ENCODE data around the gene SEMA5A. TPM values are rescaled to one million over a fixed set of nuclear protein-coding genes. Genes with fewer than 3 reads are reported as not detected.

SEMA5A gene
- polyA plus RNA-seq, 3 donors: not detected

DNA sequence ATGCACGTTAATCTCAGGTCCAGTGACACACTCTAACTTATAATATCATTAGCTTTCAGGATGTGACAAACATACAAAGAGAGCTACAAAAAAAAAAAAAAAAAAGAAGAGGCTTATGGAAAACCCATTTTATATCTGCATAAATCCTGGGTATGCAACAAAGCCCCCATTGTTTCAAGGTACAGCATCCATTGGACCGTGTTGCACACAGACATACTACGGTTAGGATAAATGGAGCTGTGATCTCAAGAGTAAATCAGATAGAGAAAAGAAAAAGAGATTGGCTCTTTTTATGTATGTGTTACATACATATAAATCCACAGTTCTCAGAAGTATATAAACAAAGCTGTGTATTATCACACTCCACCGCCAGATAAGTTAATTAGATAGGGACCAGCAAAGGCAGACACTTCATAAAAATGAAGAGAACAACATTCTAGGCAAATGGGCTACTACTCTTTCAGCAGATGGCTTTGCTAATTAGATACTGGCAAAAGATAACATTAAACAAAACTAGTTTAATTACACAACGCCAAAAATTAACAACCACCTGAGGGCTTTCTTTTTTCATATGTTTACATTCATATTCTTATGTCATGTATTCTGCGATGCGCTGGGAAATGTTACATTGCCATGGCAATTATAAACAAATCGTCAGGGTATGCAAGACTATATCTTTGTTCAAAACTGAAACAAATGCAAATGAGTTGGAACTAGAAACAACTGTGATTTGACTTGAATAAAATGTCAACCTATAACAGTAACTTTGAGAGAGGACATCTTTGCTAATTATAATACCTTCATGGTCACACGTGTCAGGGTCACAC is 304.2 kb downstream of the SEMA5A start:
- no peak overlapping the region for H2AFZ ChIP-seq (ENCODE audit: insufficient read depth, low read depth, low read length, poor library complexity, severe bottlenecking)
- no peaks in the 10 kb centered on the region for H3K27me3 ChIP-seq (ENCODE audit: control insufficient read depth in 2 of 2, insufficient read depth in 2 of 2, low read length in 2 of 2)
- no peak overlapping the region for H3K27ac Mint-ChIP-seq
- intact Hi-C loops (cut with micrococcal nuclease): no loop called here
- no peak overlapping the region for H3K4me3 ChIP-seq (replicated peaks in 1 of 3; ENCODE audit: low read depth in 2 of 3, low read length in 3 of 3)
- H3K4me2 ChIP-seq (replicated peaks; ENCODE audit: extremely low read depth, low read length, poor library complexity, severe bottlenecking): no peak overlapping the region
- no peaks in the 10 kb centered on the region for H3K36me3 Mint-ChIP-seq
- H3K4me1 Mint-ChIP-seq: no peaks in the 10 kb centered on the region
- no peaks in the 10 kb centered on the region for H3K4me1 ChIP-seq (ENCODE audit: control insufficient read depth in 1 of 2, insufficient read depth in 2 of 2, low read length in 2 of 2)
- no peak for DNase-seq
- TF ChIP-seq, protein P1, sequence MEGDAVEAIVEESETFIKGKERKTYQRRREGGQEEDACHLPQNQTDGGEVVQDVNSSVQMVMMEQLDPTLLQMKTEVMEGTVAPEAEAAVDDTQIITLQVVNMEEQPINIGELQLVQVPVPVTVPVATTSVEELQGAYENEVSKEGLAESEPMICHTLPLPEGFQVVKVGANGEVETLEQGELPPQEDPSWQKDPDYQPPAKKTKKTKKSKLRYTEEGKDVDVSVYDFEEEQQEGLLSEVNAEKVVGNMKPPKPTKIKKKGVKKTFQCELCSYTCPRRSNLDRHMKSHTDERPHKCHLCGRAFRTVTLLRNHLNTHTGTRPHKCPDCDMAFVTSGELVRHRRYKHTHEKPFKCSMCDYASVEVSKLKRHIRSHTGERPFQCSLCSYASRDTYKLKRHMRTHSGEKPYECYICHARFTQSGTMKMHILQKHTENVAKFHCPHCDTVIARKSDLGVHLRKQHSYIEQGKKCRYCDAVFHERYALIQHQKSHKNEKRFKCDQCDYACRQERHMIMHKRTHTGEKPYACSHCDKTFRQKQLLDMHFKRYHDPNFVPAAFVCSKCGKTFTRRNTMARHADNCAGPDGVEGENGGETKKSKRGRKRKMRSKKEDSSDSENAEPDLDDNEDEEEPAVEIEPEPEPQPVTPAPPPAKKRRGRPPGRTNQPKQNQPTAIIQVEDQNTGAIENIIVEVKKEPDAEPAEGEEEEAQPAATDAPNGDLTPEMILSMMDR (IDR thresholded peaks at IDR 0.05): no peak
- H3K27ac ChIP-seq (ENCODE audit: low read depth in 1 of 2, low read length in 2 of 2): no peak overlapping the region
- H3K79me2 ChIP-seq (ENCODE audit: insufficient read depth, low read length): no peaks in the 10 kb centered on the region
- no peaks in the 10 kb centered on the region for H3K9me3 ChIP-seq (replicated peaks in 1 of 2; ENCODE audit: control insufficient read depth in 1 of 2, insufficient read depth in 1 of 2, low read length in 2 of 2)
- H3K9me3 Mint-ChIP-seq: peaks cover 0 to 2% (median 0%) of the 10 kb centered on the region in 7 donors
- WGBS (ENCODE audit: insufficient coverage): 100% methylated on average over 1 of the region's 9 CpGs
- H3K27me3 Mint-ChIP-seq (ENCODE audit: low read depth in 3 of 3): peaks cover 0 to 4% (median 0%) of the 10 kb centered on the region in 3 donors
- no peak overlapping the region for H3K9ac ChIP-seq (ENCODE audit: insufficient read depth, low read length, poor library complexity, severe bottlenecking)
- H4K20me1 ChIP-seq (ENCODE audit: insufficient read depth, low read length): no peaks in the 10 kb centered on the region
- no peak overlapping the region for H3K4me3 Mint-ChIP-seq
- no peaks in the 10 kb centered on the region for H3K36me3 ChIP-seq (replicated peaks in 1 of 2; ENCODE audit: control insufficient read depth in 1 of 2, insufficient read depth in 2 of 2, low read length in 2 of 2)

DNA sequence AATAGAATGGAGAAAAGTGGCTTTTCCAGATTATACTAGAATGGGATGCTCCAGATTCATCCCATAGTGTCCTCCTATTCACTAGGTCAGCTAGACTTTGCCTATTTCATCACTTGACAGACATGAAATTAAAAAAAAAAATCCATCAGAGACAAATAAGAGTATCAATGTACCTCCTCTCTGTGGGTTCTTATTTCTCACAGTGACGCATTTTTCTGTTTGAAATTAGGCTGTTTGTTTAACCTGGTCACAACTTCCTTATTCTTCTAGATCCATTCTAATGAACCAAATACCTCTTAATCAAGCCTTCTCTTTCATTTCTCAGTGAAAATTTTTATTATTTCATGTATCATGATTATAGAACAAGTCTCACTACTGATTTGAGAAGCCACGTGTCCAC is 305.4 kb downstream of the SEMA5A start:
- Histone ChIP-seq H3K79me2 (ENCODE audit: insufficient read depth, low read length) (no peaks in the 10 kb centered on the region), H3K9ac (ENCODE audit: insufficient read depth, low read length, poor library complexity, severe bottlenecking) (no peak overlapping the region), H3K27me3 (ENCODE audit: control insufficient read depth in 2 of 2, insufficient read depth in 2 of 2, low read length in 2 of 2) (no peaks in the 10 kb centered on the region), H2AFZ (ENCODE audit: insufficient read depth, low read depth, low read length, poor library complexity, severe bottlenecking) (no peak overlapping the region), H3K4me1 (ENCODE audit: control insufficient read depth in 1 of 2, insufficient read depth in 2 of 2, low read length in 2 of 2) (no peaks in the 10 kb centered on the region), H4K20me1 (ENCODE audit: insufficient read depth, low read length) (no peaks in the 10 kb centered on the region), H3K36me3 (replicated peaks in 1 of 2; ENCODE audit: control insufficient read depth in 1 of 2, insufficient read depth in 2 of 2, low read length in 2 of 2) (no peaks in the 10 kb centered on the region), H3K9me3 (replicated peaks in 1 of 2; ENCODE audit: control insufficient read depth in 1 of 2, insufficient read depth in 1 of 2, low read length in 2 of 2) (no peaks in the 10 kb centered on the region), H3K4me3 (replicated peaks in 1 of 3; ENCODE audit: low read depth in 2 of 3, low read length in 3 of 3) (no peak overlapping the region), H3K27ac (ENCODE audit: low read depth in 1 of 2, low read length in 2 of 2) (no peak overlapping the region), H3K4me2 (replicated peaks; ENCODE audit: extremely low read depth, low read length, poor library complexity, severe bottlenecking) (no peak overlapping the region)
- TF ChIP-seq, protein P1 (IDR thresholded peaks at IDR 0.05): no peak
- WGBS (ENCODE audit: insufficient coverage): no CpG with 5 or more reads among the region's 2 CpGs
- Mint-ChIP-seq H3K27ac (no peak overlapping the region), H3K36me3 (no peaks in the 10 kb centered on the region), H3K4me1 (no peaks in the 10 kb centered on the region), H3K9me3 (peaks cover 0 to 2% (median 0%) of the 10 kb centered on the region in 7 donors), H3K4me3 (no peak overlapping the region), H3K27me3 (ENCODE audit: low read depth in 3 of 3) (peaks cover 0 to 4% (median 0%) of the 10 kb centered on the region in 3 donors)
- no peak for DNase-seq
- intact Hi-C loops (cut with micrococcal nuclease): no loop called here
